HG03378 (cell line): ENCODE data around the gene CRB1.
"Not testable (repeated sequence)": the region's sequence is repeated elsewhere in the genome, so short reads cannot be mapped to it uniquely, and the experiment has no call there.

Experiments used
- ATAC-seq: cut with Tn5 transposase; IDR thresholded peaks from one replicate; pipeline ENCODE4 v1.9.1; 2021; ENCODE audit warnings: mild to moderate bottlenecking, moderate library complexity; ENCODE audit not compliant: unreplicated experiment

CRB1 gene

DNA sequence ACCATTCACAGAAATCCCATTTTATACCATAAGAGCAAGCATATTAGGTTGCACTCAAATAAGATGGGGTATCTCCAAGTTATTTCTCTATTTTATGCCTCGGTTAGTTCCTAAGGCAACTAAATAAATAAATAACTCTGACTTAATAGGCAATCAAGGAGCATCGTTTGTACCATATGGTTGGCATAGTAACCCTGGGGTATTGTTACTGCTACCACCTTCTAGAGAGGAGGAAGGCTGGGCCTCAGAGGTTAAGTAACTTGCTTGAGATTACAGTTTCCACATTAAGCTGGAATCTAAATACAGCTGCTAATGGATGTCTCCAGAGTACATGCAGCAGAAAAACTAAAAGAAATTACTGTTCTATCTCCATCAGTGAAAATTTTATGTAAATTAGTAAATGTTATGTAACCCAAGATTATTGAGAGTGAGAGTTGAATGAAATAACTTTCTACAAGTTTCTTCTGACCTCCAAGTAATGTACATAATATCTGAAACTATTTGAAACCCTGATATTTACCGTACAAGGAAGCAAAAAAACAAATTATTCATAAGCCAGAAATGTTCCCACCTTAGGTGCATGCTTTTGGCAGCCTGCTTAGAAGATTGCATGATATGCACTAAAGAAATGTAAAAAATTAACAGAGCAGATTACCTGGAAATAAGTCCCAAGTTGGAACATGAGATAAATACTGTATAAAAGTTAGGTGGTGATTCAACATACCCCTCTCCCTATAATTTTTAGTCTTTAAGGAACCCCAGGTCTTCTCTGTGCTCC is 127.0 kb downstream of the CRB1 start:
- ATAC-seq: no peak

GRCh38 chr1:197397895-197398294 is 129.8 kb downstream of the CRB1 start:
- ATAC-seq: no peak

DNA sequence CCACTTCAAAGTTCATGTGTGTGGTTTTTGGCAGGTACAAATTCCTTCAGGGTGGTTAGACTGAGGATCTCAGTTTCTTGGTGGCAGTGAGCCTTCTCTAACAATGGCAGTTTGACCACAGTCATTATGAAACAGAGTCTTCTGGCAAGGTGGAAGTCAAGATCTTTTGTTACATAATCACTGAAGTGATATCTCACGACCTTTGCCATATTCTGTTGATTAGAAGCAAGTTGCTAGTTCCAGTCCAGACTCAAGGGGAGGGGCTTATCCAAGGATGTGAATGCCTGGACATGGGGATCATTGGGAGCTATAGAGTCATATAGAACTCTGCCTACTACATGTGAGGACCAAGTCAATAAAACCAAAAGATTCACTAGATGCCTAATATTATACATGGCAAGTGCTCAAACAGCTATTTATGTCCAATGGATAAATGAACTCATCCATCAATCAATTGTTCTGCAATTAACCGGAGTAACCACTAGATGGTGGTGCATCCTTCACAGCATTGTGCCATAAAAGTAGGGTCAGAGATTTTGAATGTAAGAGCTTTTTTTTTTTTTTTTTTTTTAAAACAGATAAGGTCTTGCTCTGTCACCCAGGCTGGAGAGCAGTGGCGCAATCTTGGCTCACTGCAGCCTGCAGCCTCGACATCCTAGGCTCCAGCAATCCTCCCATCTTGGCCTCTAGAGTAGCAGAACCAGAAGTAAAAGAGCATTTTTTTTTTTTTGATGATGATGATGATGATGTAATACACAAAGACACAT is 131.9 kb downstream of the CRB1 start:
- peak; percentile 86 for ATAC-seq

- ATAC-seq: no peak
These were observed 132.5 kb downstream of the CRB1 start for GRCh38 chr1:197400522-197400902.

- ATAC-seq: no peak
These were observed 134.1 kb downstream of the CRB1 start for GRCh38 chr1:197402189-197402588.

GRCh38 chr1:197404774-197405173 is 136.7 kb downstream of the CRB1 start:
- ATAC-seq: not testable (repeated sequence)

- ATAC-seq: not testable (repeated sequence)
These were observed 137.6 kb downstream of the CRB1 start for GRCh38 chr1:197405614-197406013.

GRCh38 chr1:197413564-197413963 is 145.5 kb downstream of the CRB1 start:
- no peak for ATAC-seq

- ATAC-seq: no peak
These were observed 147.2 kb downstream of the CRB1 start for GRCh38 chr1:197415221-197415620.

GRCh38 chr1:197418693-197419092 is 150.6 kb downstream of the CRB1 start:
- ATAC-seq: no peak

GRCh38 chr1:197422993-197423392 is 154.9 kb downstream of the CRB1 start:
- ATAC-seq: no peak

DNA sequence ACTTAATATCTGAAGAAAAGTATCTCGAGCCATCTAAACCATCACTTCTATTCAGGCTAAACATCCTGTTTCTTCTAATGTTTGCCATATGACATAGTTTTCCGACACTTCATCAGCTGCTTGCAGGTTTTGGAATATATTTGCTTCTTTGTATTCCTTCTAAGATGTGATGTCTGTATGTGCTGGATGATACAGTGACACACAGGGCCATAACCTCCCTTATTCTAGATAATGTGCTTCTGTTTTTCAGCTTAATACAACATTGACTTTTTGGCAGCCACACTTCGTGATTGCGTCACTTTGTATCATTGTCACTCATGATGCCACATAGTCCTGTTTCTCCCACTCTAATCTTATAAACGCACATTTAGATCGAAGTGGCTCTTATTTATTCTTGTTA is 156.3 kb downstream of the CRB1 start:
- no peak for ATAC-seq

- no peak for ATAC-seq
These were observed 161.3 kb downstream of the CRB1 start for GRCh38 chr1:197429372-197429771.

DNA sequence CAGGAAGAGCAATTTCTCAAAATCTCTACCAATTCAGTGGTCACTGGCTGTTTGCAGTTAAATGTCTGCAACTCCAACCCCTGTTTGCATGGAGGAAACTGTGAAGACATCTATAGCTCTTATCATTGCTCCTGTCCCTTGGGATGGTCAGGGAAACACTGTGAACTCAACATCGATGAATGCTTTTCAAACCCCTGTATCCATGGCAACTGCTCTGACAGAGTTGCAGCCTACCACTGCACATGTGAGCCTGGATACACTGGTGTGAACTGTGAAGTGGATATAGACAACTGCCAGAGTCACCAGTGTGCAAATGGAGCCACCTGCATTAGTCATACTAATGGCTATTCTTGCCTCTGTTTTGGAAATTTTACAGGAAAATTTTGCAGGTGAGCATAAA is 167.2 kb downstream of the CRB1 start:
- ATAC-seq: no peak

- no peak for ATAC-seq
These were observed 169.5 kb downstream of the CRB1 start for GRCh38 chr1:197437601-197438000.

DNA sequence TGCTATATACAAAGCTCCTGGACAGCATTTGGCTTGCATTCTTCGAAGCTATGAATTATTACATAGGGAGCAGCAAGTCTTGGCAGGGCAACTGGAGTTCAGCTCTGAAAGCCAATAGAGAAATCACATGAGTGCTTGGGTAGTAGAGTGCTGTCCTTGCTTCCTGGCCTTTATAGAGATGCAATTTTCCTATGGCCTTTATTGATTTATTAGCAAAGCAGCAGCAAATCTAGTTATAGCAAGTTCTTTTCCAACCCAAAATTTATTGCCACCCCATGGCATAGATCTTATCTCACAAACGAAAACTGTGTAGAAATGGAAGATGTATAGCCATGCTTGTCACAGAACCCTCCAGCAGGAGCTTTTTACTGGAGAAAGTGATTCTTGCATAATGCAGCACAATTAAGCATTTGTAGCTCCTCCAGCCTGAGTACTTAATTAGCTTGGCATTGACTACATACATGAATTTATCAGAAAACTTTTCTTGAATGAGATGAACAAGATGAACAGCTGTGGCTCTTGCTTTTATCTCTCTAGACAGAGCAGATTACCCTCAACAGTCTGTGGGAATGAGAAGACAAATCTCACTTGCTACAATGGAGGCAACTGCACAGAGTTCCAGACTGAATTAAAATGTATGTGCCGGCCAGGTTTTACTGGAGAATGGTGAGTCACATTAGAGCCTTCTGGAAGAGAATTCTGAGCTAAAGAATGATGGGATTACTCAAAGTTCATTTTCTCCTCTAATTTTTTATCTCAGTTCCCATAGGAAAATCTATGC is 170.1 kb downstream of the CRB1 start:
- no peak for ATAC-seq

DNA sequence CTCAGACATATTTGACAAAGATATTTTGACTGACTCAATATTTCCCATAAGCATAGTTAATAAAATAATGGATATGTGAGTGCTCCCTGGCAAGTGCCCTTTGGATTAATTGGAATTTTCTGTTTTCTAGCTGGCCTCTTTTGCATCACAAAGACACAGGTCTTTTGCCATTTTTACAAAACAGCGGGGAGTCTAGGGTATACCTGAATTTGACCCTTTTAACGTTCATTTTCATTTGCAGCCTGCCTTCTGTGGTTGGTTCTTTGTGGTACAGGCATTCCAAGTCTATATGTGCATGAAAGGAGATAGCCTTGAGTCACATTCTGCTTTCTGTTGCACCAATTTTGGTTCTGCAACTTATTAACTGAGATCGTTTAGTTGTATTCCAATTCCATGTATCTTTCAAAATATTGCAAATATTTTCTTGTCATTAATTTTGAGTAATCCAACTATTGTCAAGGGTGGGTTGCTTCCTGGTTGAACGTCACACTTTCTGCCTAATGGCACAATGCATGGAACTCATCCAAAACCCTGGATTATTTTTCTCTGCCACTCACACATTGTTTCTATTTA is 171.7 kb downstream of the CRB1 start:
- no peak for ATAC-seq

GRCh38 chr1:197440715-197441114 is 172.7 kb downstream of the CRB1 start:
- ATAC-seq: no peak

- ATAC-seq: no peak
These were observed 174.0 kb downstream of the CRB1 start for GRCh38 chr1:197441999-197442414.

DNA sequence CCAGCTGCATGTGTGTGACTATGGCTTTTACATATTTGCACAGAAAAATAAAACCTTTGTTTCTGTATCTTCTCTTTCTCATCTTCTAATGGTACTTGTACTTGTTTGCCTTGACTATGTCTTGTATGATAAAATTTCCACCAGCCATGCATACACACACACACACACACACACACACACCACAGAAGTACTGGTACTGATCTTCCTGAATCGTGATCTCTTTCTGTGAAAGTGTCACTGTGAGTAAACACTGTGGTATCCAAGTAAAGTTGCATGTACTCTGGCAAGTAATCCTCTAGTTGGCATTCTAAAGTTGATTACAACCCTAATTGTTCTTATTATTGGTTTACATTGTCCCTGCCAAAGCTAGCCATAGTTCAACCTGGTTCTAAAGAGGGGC is 176.7 kb downstream of the CRB1 start:
- ATAC-seq: no peak

- ATAC-seq: no peak
These were observed 180.2 kb downstream of the CRB1 start for GRCh38 chr1:197448121-197448779.
